CD8-positive, alpha-beta memory T cell (primary cell): ENCODE results near the gene RABGAP1L. TPM values are rescaled to one million over a fixed set of nuclear protein-coding genes. Genes with fewer than 3 reads are reported as not detected.
A peak's percentile ranks its signal among the peaks of the same experiment; 100 is the strongest.

Experiments used
- CTCF ChIA-PET: fragments of 350-600 bp; sonication (Branson Sonifier 250); formaldehyde crosslinking; loops from one replicate; lab custom pipeline; 2021; ENCODE audit warnings: antibody characterized with exemption; lab: Charles Lee
- POLR2A ChIA-PET: fragments of 350-600 bp; sonication (Branson Sonifier 250); formaldehyde crosslinking; loops from one replicate; lab custom pipeline; 2021; ENCODE audit warnings: antibody characterized with exemption; lab: Charles Lee
- DNase-seq, 5 donors: peaks; one replicate each; pipeline versions ENCODE4 v3.0.0 to v3.0.0-alpha.2; 2020 to 2022; ENCODE audit warnings: mixed read lengths in 1 of 5
- H3K27ac ChIP-seq: one replicate; pipeline ENCODE4 v1.7.0; 2013; ENCODE audit warnings: low read depth, mild to moderate bottlenecking, low read length, moderate library complexity
- H3K27me3 ChIP-seq: 2 replicates; pipeline ENCODE4 v1.7.0; 2013; ENCODE audit warnings: low read length, mild to moderate bottlenecking; ENCODE audit not compliant: insufficient read depth, poor library complexity, severe bottlenecking
- H3K36me3 ChIP-seq: 2 replicates; pipeline ENCODE4 v1.7.0; 2013; ENCODE audit warnings: mild to moderate bottlenecking, low read length, moderate library complexity; ENCODE audit not compliant: insufficient read depth
- H3K4me1 ChIP-seq: 2 replicates; pipeline ENCODE4 v1.7.0; 2013; ENCODE audit warnings: mild to moderate bottlenecking, low read length, moderate library complexity; ENCODE audit not compliant: insufficient read depth
- H3K4me3 ChIP-seq: 2 replicates; pipeline ENCODE4 v1.7.0; 2013; ENCODE audit warnings: mild to moderate bottlenecking, low read length
- H3K9me3 ChIP-seq: 2 replicates; pipeline ENCODE4 v1.7.0; 2013; ENCODE audit warnings: mild to moderate bottlenecking, low read length
- H3K27ac Mint-ChIP-seq, 8 donors: one replicate each; pipeline ENCODE4 v1.8.0; 2020 to 2021; ENCODE audit warnings: mixed read lengths in 8 of 8, mild to moderate bottlenecking in 6 of 8, inconsistent platforms in 3 of 8, moderate library complexity in 3 of 8
- H3K27me3 Mint-ChIP-seq, 2 donors: one replicate each; pipeline ENCODE4 v1.8.0; 2020 to 2021; ENCODE audit warnings: mixed read lengths in 2 of 2, mild to moderate bottlenecking in 1 of 2, moderate library complexity in 1 of 2
- H3K36me3 Mint-ChIP-seq, 3 donors: one replicate each; pipeline ENCODE4 v1.8.0; 2020 to 2021; ENCODE audit warnings: mixed read lengths in 3 of 3, inconsistent platforms in 1 of 3, mild to moderate bottlenecking in 1 of 3
- H3K4me1 Mint-ChIP-seq, 3 donors: one replicate each; pipeline ENCODE4 v1.8.0; 2020 to 2021; ENCODE audit warnings: mixed read lengths in 3 of 3, inconsistent platforms in 1 of 3, mild to moderate bottlenecking in 1 of 3
- H3K4me3 Mint-ChIP-seq, 7 donors: one replicate each; pipeline ENCODE4 v1.8.0; 2020 to 2021; ENCODE audit warnings: mixed read lengths in 7 of 7, mild to moderate bottlenecking in 6 of 7, moderate library complexity in 4 of 7, inconsistent platforms in 2 of 7
- H3K9me3 Mint-ChIP-seq, 5 donors: one replicate each; pipeline ENCODE4 v1.8.0; 2020 to 2022; ENCODE audit warnings: mixed read lengths in 5 of 5, mild to moderate bottlenecking in 3 of 5, moderate library complexity in 2 of 5, inconsistent platforms in 1 of 5
- polyA plus RNA-seq: library from polyadenylated mRNA; unstranded; fragments of 300-500 nt; fragmentation: Illumina TruSeq; gene quantifications from one replicate; pipeline ENCODE4 v1.2.3, GENCODE V29; 2021
- total RNA-seq, 2 experiments: library from RNA; stranded (reverse); gene quantifications; one replicate each; pipeline ENCODE4 v1.2.3, GENCODE V29; 2021

RABGAP1L gene
- total and polyA plus RNA-seq, 3 experiments from 2014 or later, result 41.7 to 78.5 (median 42.7) TPM

DNA sequence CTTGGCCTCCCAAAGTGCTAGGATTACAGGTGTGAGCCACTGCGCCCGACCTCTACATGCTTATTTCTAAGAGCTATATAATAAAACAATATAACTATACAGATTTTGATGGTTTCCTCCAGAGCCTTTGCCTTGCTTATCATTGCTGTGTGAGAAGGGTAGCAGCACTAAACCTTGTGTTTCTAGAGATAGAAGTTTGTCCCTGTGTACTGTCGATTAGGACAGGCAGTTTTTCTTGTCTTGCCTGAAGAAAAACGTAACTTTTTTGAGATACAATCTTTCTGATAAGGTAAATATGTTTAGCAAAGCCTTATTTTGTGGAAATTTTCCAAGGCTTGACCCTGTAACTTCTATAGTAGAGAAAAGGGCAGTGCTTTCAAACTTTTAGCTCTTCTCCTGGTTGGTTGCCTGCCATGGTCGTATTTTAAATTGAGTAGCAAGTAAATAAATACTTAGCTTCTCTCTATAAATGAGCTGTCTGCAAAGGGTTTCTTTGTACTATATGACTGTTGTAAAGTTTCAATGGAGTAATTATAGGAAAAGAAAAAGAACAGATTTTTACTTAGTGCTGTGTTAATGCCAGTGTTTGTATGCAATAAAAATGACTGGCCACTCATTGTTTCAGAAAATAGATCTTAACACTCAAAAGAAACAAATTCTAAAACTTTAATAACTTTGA lies 754.0 kb downstream of the RABGAP1L start:
- H3K9me3 Mint-ChIP-seq, result no peaks in the 10 kb centered on the region
- no peak for DNase-seq
- H3K36me3 Mint-ChIP-seq, result peaks cover 0 to 3% (median 0%) of the 10 kb centered on the region in 3 donors
- ChIA-PET CTCF (no interaction called here), POLR2A (no interaction called here)
- Histone ChIP-seq H3K27ac (no peak overlapping the region), H3K27me3 (no peaks in the 10 kb centered on the region), H3K9me3 (no peaks in the 10 kb centered on the region), H3K4me1 (peaks cover 10% of the 10 kb centered on the region), H3K36me3 (no peaks in the 10 kb centered on the region), H3K4me3 (no peak overlapping the region)
- peaks cover 29 to 59% (median 53%) of the 10 kb centered on the region in 3 donors for H3K4me1 Mint-ChIP-seq
- peak overlapping the region in 1 of 8 donors; percentile 46 for H3K27ac Mint-ChIP-seq
- H3K27me3 Mint-ChIP-seq, result no peaks in the 10 kb centered on the region
- H3K4me3 Mint-ChIP-seq, result no peak overlapping the region

DNA sequence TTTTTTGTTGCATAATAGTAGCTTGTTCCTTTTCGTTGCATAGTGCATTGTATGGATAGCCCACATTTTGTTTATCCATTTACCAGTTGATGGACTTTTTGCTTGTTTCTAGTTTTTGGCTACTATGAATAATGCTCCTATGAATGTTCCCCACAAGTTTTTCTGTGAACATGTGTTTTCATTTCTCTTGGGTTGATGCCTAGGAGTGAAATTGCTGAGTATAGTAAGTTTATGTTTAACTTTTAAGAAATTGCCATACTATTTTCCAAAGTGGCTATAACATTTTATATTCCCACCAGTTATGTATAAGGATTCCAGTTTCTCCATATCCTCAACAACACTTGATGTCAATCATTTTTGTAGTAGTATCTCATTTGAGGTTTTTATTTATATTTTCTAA lies 755.7 kb downstream of the RABGAP1L start:
- Histone ChIP-seq H3K27ac (no peak overlapping the region), H3K9me3 (no peaks in the 10 kb centered on the region), H3K36me3 (no peaks in the 10 kb centered on the region), H3K27me3 (no peaks in the 10 kb centered on the region), H3K4me3 (no peak overlapping the region), H3K4me1 (peaks cover 10% of the 10 kb centered on the region)
- Mint-ChIP-seq H3K36me3 (peaks cover 2 to 4% (median 2%) of the 10 kb centered on the region in 3 donors), H3K27ac (no peak overlapping the region), H3K9me3 (peaks cover 0 to under 1% (median 0%) of the 10 kb centered on the region in 5 donors), H3K27me3 (no peaks in the 10 kb centered on the region), H3K4me3 (no peak overlapping the region), H3K4me1 (peaks cover 22 to 51% (median 44%) of the 10 kb centered on the region in 3 donors)
- no peak for DNase-seq
- POLR2A ChIA-PET, result no interaction called here
- CTCF ChIA-PET, result no interaction called here

DNA sequence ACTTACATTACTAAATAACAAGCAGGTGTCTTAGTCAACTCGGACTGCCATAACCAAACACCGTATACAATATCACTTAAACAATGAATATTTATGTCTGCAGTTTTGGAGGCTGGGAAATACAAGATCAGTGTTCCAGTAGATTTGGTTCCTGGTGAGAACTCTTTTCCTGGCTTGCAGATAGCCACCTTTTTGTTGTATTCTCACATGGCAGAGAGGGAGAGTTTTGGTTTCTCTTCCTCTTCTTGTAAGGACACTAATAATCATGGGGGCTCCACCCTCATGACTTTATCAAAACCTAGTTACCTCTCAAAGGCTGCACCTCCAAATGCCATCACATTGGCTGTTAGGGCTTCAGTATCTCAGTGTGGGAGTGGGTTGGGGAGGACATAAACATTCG lies 757.5 kb downstream of the RABGAP1L start:
- Mint-ChIP-seq H3K36me3 (peaks cover 5 to 7% (median 6%) of the 10 kb centered on the region in 3 donors), H3K27me3 (no peaks in the 10 kb centered on the region), H3K4me1 (peaks cover 16 to 41% (median 37%) of the 10 kb centered on the region in 3 donors), H3K27ac (peak overlapping the region in 2 of 8 donors; percentile 19 to 52), H3K9me3 (peaks cover 0 to 2% (median 0%) of the 10 kb centered on the region in 5 donors), H3K4me3 (peak overlapping the region; percentile 10 to 67 (median 52))
- peaks cover 10% of the 10 kb centered on the region for H3K4me1 ChIP-seq
- DNase-seq, result no peak
- no peak overlapping the region for H3K27ac ChIP-seq
- ChIA-PET CTCF (no interaction called here), POLR2A (no interaction called here)
- H3K36me3 ChIP-seq, result no peaks in the 10 kb centered on the region
- no peaks in the 10 kb centered on the region for H3K9me3 ChIP-seq
- no peaks in the 10 kb centered on the region for H3K27me3 ChIP-seq
- no peak overlapping the region for H3K4me3 ChIP-seq

DNA sequence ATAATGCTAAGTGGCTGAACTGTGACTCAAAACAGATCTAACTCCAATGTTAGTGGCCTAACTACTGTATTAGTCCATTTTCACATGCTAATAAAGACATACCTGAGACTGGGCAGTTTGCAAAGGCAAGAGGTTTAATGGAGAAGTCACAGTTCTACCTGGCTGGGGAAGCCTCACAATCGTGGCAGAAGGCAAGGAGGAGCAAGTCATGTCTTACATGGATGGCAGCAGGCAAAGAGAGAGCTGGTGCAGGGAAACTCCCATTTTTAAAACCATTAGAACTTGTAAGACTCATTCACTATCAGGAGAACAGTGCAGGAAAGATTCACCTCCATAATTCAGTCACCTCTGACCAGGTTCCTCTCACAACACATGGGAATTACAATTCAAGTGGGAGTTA lies 760.8 kb downstream of the RABGAP1L start:
- Histone ChIP-seq H3K9me3 (no peaks in the 10 kb centered on the region), H3K4me3 (no peak overlapping the region), H3K4me1 (peaks cover 10% of the 10 kb centered on the region), H3K36me3 (no peaks in the 10 kb centered on the region), H3K27me3 (no peaks in the 10 kb centered on the region), H3K27ac (no peak overlapping the region)
- DNase-seq, result no peak
- CTCF ChIA-PET, result no interaction called here
- H3K27me3 Mint-ChIP-seq, result no peaks in the 10 kb centered on the region
- H3K4me1 Mint-ChIP-seq, result peaks cover 11 to 21% (median 17%) of the 10 kb centered on the region in 3 donors
- peaks cover 0 to 6% (median 2%) of the 10 kb centered on the region in 5 donors for H3K9me3 Mint-ChIP-seq
- H3K27ac Mint-ChIP-seq, result peak overlapping the region in 1 of 8 donors; percentile 8
- H3K4me3 Mint-ChIP-seq, result no peak overlapping the region
- POLR2A ChIA-PET, result no interaction called here
- peaks cover 10 to 12% (median 12%) of the 10 kb centered on the region in 3 donors for H3K36me3 Mint-ChIP-seq

- Histone ChIP-seq H3K27me3 (no peaks in the 10 kb centered on the region), H3K4me3 (no peak overlapping the region), H3K36me3 (no peaks in the 10 kb centered on the region), H3K4me1 (peaks cover under 1% of the 10 kb centered on the region), H3K27ac (no peak overlapping the region), H3K9me3 (no peaks in the 10 kb centered on the region)
- Mint-ChIP-seq H3K4me3 (no peak overlapping the region), H3K9me3 (peaks cover 0 to 6% (median 2%) of the 10 kb centered on the region in 5 donors), H3K27ac (peak overlapping the region in 1 of 8 donors; percentile 34), H3K36me3 (peaks cover 12 to 18% (median 14%) of the 10 kb centered on the region in 3 donors), H3K27me3 (no peaks in the 10 kb centered on the region), H3K4me1 (peaks cover 4 to 8% (median 4%) of the 10 kb centered on the region in 3 donors)
- POLR2A ChIA-PET, result no interaction called here
- no peak for DNase-seq
- CTCF ChIA-PET, result interaction anchor here (1.3 kb wide), 1 partner anchor 54 kb away, joined by 3 read pairs; no protein-coding TSS in a partner anchor
These were observed 762.8 kb downstream of the RABGAP1L start for GRCh38 chr1:174922121-174922520.

GRCh38 chr1:174923820-174924219 lies 764.5 kb downstream of the RABGAP1L start:
- Histone ChIP-seq H3K27ac (no peak overlapping the region), H3K9me3 (no peaks in the 10 kb centered on the region), H3K36me3 (no peaks in the 10 kb centered on the region), H3K4me3 (no peak overlapping the region), H3K27me3 (no peaks in the 10 kb centered on the region), H3K4me1 (no peaks in the 10 kb centered on the region)
- Mint-ChIP-seq H3K9me3 (peaks cover 0 to 6% (median 2%) of the 10 kb centered on the region in 5 donors), H3K36me3 (peaks cover 12 to 23% (median 14%) of the 10 kb centered on the region in 3 donors), H3K4me1 (peaks cover 4 to 12% (median 11%) of the 10 kb centered on the region in 3 donors), H3K27ac (no peak overlapping the region), H3K4me3 (no peak overlapping the region), H3K27me3 (no peaks in the 10 kb centered on the region)
- no peak for DNase-seq
- CTCF ChIA-PET, result interaction anchor here (1.3 kb wide), 1 partner anchor 9 kb away, joined by 5 read pairs; no protein-coding TSS in a partner anchor
- POLR2A ChIA-PET, result interaction anchor here (0.6 kb wide), 1 partner anchor 761 kb away, joined by 7 read pairs; no protein-coding TSS in a partner anchor

DNA sequence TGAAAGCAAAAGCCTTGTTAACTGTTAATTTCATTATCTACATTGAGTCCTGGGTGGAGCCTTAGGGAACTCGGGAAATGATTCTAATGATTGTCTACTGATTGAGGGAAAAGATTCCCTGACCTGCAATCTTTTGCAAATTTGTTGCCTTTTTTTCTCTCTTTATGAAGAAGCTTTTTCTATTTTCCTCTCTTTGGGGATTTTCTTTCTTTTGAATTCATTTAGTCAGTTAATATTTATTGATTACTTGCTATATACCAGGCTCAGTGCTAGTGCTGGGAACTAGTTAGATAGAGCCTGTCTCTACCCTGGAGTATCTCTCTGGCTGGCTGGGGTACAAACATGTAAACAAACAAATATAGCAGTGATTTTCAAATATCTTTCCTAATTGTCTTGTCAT lies 769.2 kb downstream of the RABGAP1L start:
- H3K9me3 ChIP-seq, result no peaks in the 10 kb centered on the region
- no peaks in the 10 kb centered on the region for H3K4me1 ChIP-seq
- H3K4me3 ChIP-seq, result no peak overlapping the region
- ChIA-PET CTCF (no interaction called here), POLR2A (no interaction called here)
- no peaks in the 10 kb centered on the region for H3K36me3 ChIP-seq
- DNase-seq, result no peak
- peak overlapping the region in 1 of 8 donors; percentile 15 for H3K27ac Mint-ChIP-seq
- peaks cover 13 to 26% (median 16%) of the 10 kb centered on the region in 3 donors for H3K4me1 Mint-ChIP-seq
- no peaks in the 10 kb centered on the region for H3K27me3 Mint-ChIP-seq
- H3K9me3 Mint-ChIP-seq, result peaks cover 0 to 6% (median 0%) of the 10 kb centered on the region in 5 donors
- H3K27ac ChIP-seq, result no peak overlapping the region
- peaks cover 7 to 18% (median 9%) of the 10 kb centered on the region in 3 donors for H3K36me3 Mint-ChIP-seq
- no peaks in the 10 kb centered on the region for H3K27me3 ChIP-seq
- no peak overlapping the region for H3K4me3 Mint-ChIP-seq

GRCh38 chr1:174931214-174931613 lies 771.9 kb downstream of the RABGAP1L start:
- Histone ChIP-seq H3K4me3 (no peak overlapping the region), H3K4me1 (no peaks in the 10 kb centered on the region), H3K27me3 (no peaks in the 10 kb centered on the region), H3K9me3 (no peaks in the 10 kb centered on the region), H3K36me3 (no peaks in the 10 kb centered on the region), H3K27ac (no peak overlapping the region)
- Mint-ChIP-seq H3K27ac (peak overlapping the region in 1 of 8 donors; percentile 35), H3K27me3 (no peaks in the 10 kb centered on the region), H3K4me1 (peaks cover 8 to 19% (median 12%) of the 10 kb centered on the region in 3 donors), H3K36me3 (peaks cover 0 to 5% (median 2%) of the 10 kb centered on the region in 3 donors), H3K9me3 (no peaks in the 10 kb centered on the region), H3K4me3 (no peak overlapping the region)
- no peak for DNase-seq
- CTCF ChIA-PET, result no interaction called here
- POLR2A ChIA-PET, result no interaction called here
